Activated naive CD8-positive, alpha-beta T cell treated with anti-CD3 and anti-CD28 coated beads, Interleukin-2, amount 50 U/mL, for 16 hours (primary cell): ENCODE measurements around the gene GPX8.
A peak's percentile ranks its signal among the peaks of the same experiment; 100 is the strongest.

Experiments
- DNase-seq: peaks from one replicate; pipeline ENCODE4 v3.0.0-alpha.2; 2020; ENCODE audit warnings: low read depth, low spot score

Gene GPX8

DNA sequence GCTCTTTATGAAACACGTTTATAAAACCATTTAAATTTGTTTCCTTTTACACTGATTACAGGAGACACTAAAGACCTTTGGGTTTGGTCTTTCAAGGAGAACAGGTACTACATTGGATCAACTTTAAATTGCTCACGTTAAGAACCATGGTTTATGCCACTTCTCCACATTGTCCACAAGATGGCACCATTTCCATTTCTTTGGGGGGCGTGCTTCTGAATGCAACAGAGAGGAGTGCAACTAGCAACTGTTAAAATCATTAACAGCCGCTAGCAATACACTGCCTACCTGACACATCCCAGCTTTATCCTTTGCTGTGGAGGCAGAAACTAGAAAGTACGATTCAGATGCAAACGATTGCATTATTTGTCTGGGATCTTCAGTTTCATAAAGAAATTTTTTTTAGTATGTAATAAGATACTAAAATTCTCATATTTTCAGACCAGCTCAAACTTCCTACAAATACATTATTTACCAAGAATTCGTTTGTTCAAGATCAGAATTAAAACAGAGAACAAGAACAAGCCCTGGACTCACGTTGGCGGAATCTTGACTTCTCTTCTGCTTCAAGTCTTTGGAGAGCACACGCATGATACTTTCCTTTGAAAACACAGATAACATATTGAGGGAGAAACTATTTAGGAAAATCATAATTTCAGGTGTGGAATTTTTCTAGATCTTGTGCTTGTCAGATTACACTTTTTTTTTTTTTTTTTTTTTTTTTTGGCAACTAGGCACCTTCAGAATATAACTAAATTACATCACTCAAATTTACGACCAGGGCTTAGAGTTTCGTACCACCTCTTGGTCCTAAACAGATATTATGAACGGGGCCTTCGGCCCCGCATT, 12.3 kb downstream of the GPX8 start:
- peak; percentile 19 for DNase-seq

DNA sequence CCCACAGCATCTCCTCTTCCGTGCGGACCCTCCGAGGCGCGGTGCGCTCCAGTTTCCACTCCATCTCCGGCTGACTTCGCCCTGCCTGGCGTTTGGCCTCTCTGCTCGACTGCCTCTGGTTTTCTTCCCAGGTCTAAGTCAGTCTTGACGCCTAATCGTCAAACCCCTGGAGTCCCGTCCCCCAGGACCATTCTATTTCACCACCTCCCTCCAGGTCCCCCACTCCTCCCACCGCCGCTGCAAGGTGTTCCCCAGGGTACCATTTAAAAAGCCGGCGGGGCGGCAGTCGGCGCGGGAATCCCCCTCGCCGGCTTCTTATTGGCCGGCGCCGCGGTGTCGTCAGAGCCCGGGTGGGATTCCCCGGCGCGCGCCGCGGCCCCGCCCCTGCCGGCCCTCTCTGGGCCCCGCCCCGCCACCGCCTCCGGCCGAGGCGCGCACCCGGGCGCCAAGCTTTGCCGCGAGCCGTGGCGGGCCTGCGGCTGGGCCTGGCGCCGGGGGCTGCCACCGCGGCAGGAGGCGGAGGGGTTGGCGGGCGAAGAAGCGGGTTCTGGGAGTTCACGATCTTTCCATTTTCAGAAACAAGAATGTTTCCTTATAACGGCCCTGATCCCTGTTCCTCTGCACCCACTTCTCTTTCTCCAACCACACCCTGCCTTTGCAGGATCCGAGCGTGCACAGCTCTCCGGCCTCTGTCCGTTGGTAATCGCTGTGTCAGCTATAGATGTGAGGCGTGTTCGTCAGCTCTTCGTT, 13.1 kb downstream of the GPX8 start, which contains the start of gene CDC20B:
Gene CDC20B, minus strand, starts transcription at position 241 of the 750 bp plus-strand sequence. Its CDS starts 177 bp downstream, at position 64.
- peak; percentile 44 for DNase-seq

- DNase-seq, result no peak
These were observed 13.8 kb downstream of the GPX8 start for GRCh38 chr5:55173687-55174230.

- DNase-seq, result no peak
These were observed 15.8 kb downstream of the GPX8 start for GRCh38 chr5:55175781-55176175.

- no peak for DNase-seq
These were observed 16.3 kb downstream of the GPX8 start for GRCh38 chr5:55176176-55176818.

GRCh38 chr5:55177078-55177477, 17.1 kb downstream of the GPX8 start:
- DNase-seq, result no peak

- no peak for DNase-seq
These were observed 20.0 kb downstream of the GPX8 start for GRCh38 chr5:55180016-55180415.

DNA sequence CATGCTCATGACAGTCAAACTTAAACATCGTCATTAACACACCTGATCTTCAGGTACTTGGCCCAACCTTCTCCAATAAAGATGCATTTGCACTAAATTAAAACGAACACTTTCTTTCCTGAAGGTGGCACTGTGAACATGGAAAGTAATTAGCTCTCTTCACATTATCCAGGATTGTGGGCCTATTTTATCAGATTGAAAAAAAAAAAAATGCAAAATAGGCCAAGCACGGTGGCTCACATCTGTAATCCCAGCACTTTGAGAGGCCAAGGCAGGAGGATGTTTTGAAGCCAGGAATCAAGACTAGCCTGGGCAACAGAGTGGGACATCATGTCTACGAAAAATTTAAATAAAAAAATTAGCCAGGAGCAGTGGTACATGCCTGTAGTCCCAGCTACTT, 27.4 kb downstream of the GPX8 start:
- no peak for DNase-seq

DNA sequence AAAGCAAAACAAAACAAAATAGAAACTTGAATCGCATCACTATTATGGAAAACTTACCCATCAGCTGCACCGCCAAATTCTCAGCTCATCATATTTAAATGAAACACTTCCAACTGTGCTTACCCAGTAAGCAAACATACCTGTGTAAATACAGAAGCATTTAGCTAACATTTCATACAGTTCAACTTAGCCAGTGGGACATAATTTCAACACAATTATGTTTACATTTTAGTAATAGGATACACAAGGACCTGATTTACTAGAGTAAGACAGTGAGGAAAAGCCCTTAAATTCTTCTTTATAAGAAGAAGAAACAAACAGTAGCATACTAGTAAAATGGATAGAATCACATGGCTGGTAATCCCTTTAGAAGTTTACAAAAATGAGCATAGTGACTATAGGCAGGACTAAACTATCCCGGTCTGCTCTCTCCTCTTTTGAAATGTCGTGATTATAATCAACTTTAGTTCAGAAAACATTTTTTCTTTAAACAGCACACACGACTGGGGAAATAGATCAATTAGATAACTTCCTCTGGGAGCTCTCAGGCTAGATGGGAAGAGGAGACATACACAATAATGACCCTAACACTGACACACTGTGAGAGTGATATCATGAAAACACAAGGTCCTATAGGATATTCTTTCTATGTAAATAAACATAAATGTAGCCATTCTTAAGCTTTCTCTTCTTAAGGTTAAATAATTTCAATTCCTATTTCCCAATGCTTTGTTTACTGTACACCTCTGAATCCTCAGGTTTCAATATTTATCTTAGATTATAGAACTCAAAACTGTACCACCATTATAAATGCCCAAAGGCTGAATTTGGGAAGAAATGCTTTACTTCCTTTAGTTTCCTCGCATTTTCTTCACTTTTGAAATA, 28.9 kb downstream of the GPX8 start:
- no peak for DNase-seq

- DNase-seq, result no peak
These were observed 31.2 kb downstream of the GPX8 start for GRCh38 chr5:55191165-55191564.

GRCh38 chr5:55205001-55205400, 45.0 kb downstream of the GPX8 start:
- DNase-seq, result no peak

GRCh38 chr5:55211184-55211874, 51.4 kb downstream of the GPX8 start:
- DNase-seq, result no peak
